Lung (tissue), 12 donors: Measurements from ENCODE around the gene KRTAP10-1. TPM values are rescaled to one million over a fixed set of nuclear protein-coding genes. Genes with fewer than 3 reads are reported as not detected.

Experiments used
- ATAC-seq: fragments of 200-7000 bp; cut with Tn5 transposase; one replicate; pipeline ENCODE4 v1.9.1; 2020; ENCODE audit warnings: moderate number of reproducible peaks; ENCODE audit not compliant: insufficient read depth, low FRiP score
- DNase-seq, 3 donors: peaks; one replicate each; pipeline ENCODE4 v3.0.0-alpha.2; 2013 to 2017
- H3K27ac ChIP-seq, 2 donors: one replicate each; pipeline ENCODE4 v1.5.1; 2013; ENCODE audit warnings: mild to moderate bottlenecking in 2 of 2, moderate library complexity in 2 of 2, control low read depth in 1 of 2, inconsistent platforms in 1 of 2, low read depth in 1 of 2, low read length in 1 of 2
- H3K27me3 ChIP-seq, 3 donors: one replicate each; pipeline ENCODE4 v1.5.1; 2013; ENCODE audit warnings: low read length in 2 of 3; ENCODE audit not compliant: control insufficient read depth in 3 of 3, insufficient read depth in 3 of 3
- H3K36me3 ChIP-seq, 4 donors: one replicate each; pipeline ENCODE4 v1.5.1; 2013; ENCODE audit warnings: low read length in 4 of 4, mild to moderate bottlenecking in 1 of 4, moderate library complexity in 1 of 4; ENCODE audit not compliant: control insufficient read depth in 4 of 4, insufficient read depth in 4 of 4
- H3K4me1 ChIP-seq, 5 donors: one replicate each; pipeline ENCODE4 v1.5.1; 2013; ENCODE audit warnings: low read length in 5 of 5, mild to moderate bottlenecking in 2 of 5, moderate library complexity in 1 of 5; ENCODE audit not compliant: control insufficient read depth in 5 of 5, insufficient read depth in 5 of 5
- H3K4me3 ChIP-seq: one replicate; pipeline ENCODE4 v1.5.1; 2013; ENCODE audit warnings: mild to moderate bottlenecking, control low read depth, moderate library complexity
- H3K9ac ChIP-seq, 2 donors: one replicate each; pipeline ENCODE4 v1.5.1; 2013; ENCODE audit warnings: low read length in 2 of 2, control low read depth in 1 of 2; ENCODE audit not compliant: insufficient read depth in 1 of 2
- H3K9me3 ChIP-seq, 4 donors: one replicate each; pipeline ENCODE4 v1.5.1; 2013; ENCODE audit warnings: low read length in 3 of 4, mild to moderate bottlenecking in 1 of 4, moderate library complexity in 1 of 4; ENCODE audit not compliant: control insufficient read depth in 4 of 4, insufficient read depth in 3 of 4
- WGBS, 2 donors: extraction: QIAGEN DNeasy Blood & Tissue Kit; methylation state at CpG; one replicate each; pipeline ENCODE4 v1.1.7; 2013; 5-methylcytosine and 5-hydroxymethylcytosine counted together
- polyA plus RNA-seq, 2 donors: library from polyadenylated mRNA; stranded (reverse); fragments of 200-250 nt; gene quantifications; one replicate each; pipeline ENCODE4 v1.2.1, GENCODE V29; 2013
- total RNA-seq, 2 donors: library from RNA; depleted of rRNA in 1 of 2; stranded (reverse); fragments of >200 nt in 1 of 2; gene quantifications; one replicate each; pipeline ENCODE4 v1.2.1, GENCODE V29; 2014 to 2021
- TF ChIP-seq, protein P1 (sequence below): IDR thresholded peaks from 2 replicates; pipeline ENCODE4 v1.5.1; 2012; ENCODE audit warnings: mild to moderate bottlenecking; ENCODE audit errors: control extremely low read depth, extremely low read depth
- donor health status: control.
- donor health status: control.
- donor health status: Bipolar disorder and iron deficiency.
- donor health status: healthy.
- donor health status: DM: yes; HTN: yes; CAD: no.

The KRTAP10-1 gene
- total and polyA plus RNA-seq, 4 donors, result not detected

GRCh38 chr21:44578371-44579055 is 38.5 kb upstream of the KRTAP10-1 start:
- H3K36me3 ChIP-seq, result no peaks in the 10 kb centered on the region
- 93 to 96% methylated on average over 16 to 17 of the region's 17 CpGs for WGBS, 2 donors
- peaks cover 0 to 6% (median 2%) of the 10 kb centered on the region in 3 donors for H3K27me3 ChIP-seq
- H3K4me1 ChIP-seq, result no peaks in the 10 kb centered on the region
- TF ChIP-seq, protein P1, sequence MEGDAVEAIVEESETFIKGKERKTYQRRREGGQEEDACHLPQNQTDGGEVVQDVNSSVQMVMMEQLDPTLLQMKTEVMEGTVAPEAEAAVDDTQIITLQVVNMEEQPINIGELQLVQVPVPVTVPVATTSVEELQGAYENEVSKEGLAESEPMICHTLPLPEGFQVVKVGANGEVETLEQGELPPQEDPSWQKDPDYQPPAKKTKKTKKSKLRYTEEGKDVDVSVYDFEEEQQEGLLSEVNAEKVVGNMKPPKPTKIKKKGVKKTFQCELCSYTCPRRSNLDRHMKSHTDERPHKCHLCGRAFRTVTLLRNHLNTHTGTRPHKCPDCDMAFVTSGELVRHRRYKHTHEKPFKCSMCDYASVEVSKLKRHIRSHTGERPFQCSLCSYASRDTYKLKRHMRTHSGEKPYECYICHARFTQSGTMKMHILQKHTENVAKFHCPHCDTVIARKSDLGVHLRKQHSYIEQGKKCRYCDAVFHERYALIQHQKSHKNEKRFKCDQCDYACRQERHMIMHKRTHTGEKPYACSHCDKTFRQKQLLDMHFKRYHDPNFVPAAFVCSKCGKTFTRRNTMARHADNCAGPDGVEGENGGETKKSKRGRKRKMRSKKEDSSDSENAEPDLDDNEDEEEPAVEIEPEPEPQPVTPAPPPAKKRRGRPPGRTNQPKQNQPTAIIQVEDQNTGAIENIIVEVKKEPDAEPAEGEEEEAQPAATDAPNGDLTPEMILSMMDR, result no peak
- DNase-seq (no peak), ATAC-seq (no peak)
- H3K9me3 ChIP-seq, result peaks cover 0 to 36% (median 5%) of the 10 kb centered on the region in 4 donors
- H3K27ac ChIP-seq, result no peak overlapping the region
- no peak overlapping the region for H3K4me3 ChIP-seq
- no peak overlapping the region for H3K9ac ChIP-seq

DNA sequence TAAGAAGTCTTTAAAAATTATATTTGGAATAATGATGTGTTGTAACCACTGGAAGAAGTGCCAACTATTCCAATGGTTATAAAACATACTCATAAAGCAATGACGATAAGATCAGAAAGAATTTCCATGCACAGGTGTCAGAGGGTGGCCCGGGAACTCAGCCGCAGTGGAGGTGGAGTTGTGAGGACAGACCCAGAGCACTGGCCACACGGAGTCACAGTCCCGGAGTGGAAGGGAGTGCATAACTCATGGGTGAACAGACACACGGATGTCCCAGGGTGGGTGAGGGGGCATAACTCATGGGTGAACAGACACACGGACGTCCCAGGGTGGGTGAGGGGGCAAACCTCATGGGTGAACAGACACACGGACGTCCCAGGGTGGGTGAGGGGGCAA is 36.0 kb upstream of the KRTAP10-1 start:
- H3K36me3 ChIP-seq, result no peaks in the 10 kb centered on the region
- TF ChIP-seq, protein P1, result no peak
- H3K27me3 ChIP-seq, result peaks cover 0 to 2% (median 2%) of the 10 kb centered on the region in 3 donors
- WGBS, 2 donors, result 86 to 89% methylated on average over 8 to 10 of the region's 10 CpGs
- H3K4me3 ChIP-seq, result no peak overlapping the region
- no peak overlapping the region for H3K9ac ChIP-seq
- no peak for ATAC-seq
- H3K4me1 ChIP-seq, result no peaks in the 10 kb centered on the region
- H3K27ac ChIP-seq, result no peak overlapping the region
- peaks cover 0 to 38% (median 7%) of the 10 kb centered on the region in 4 donors for H3K9me3 ChIP-seq
- no peak for DNase-seq

GRCh38 chr21:44575307-44576024 is 35.5 kb upstream of the KRTAP10-1 start:
- no peak overlapping the region for H3K27ac ChIP-seq
- peaks cover 0 to 37% (median 6%) of the 10 kb centered on the region in 4 donors for H3K9me3 ChIP-seq
- TF ChIP-seq, protein P1, result no peak
- no peaks in the 10 kb centered on the region for H3K36me3 ChIP-seq
- WGBS, 2 donors, result 86 to 89% methylated on average over 20 of the region's 20 CpGs
- no peak overlapping the region for H3K4me3 ChIP-seq
- DNase-seq (no peak), ATAC-seq (no peak)
- H3K9ac ChIP-seq, result no peak overlapping the region
- peaks cover 0 to 2% (median 2%) of the 10 kb centered on the region in 3 donors for H3K27me3 ChIP-seq
- no peaks in the 10 kb centered on the region for H3K4me1 ChIP-seq
